Upper lobe of right lung (tissue), 1 donor: ENCODE results near the gene PACSIN1. TPM values are rescaled to one million over a fixed set of nuclear protein-coding genes. Genes with fewer than 3 reads are reported as not detected.
A peak's percentile ranks its signal among the peaks of the same experiment; 100 is the strongest.

Experiments used
- ATAC-seq: fragments of 200-7000 bp; cut with Tn5 transposase; one replicate; pipeline ENCODE4 v1.9.1; 2020; ENCODE audit warnings: mild to moderate bottlenecking, moderate library complexity
- DNase-seq: peaks from one replicate; pipeline ENCODE4 v3.0.0-alpha.2; 2020
- H3K27ac ChIP-seq: fragments of 200-600 bp; one replicate; pipeline ENCODE4 v1.8.0; 2022
- H3K27me3 ChIP-seq: fragments of 200-600 bp; one replicate; pipeline ENCODE4 v1.8.0; 2022; ENCODE audit warnings: mild to moderate bottlenecking
- H3K36me3 ChIP-seq: fragments of 200-600 bp; one replicate; pipeline ENCODE4 v1.8.0; 2022
- H3K4me1 ChIP-seq: fragments of 200-600 bp; one replicate; pipeline ENCODE4 v1.8.0; 2022
- H3K4me3 ChIP-seq: fragments of 200-600 bp; one replicate; pipeline ENCODE4 v1.8.0; 2022; ENCODE audit warnings: mild to moderate bottlenecking
- H3K9me3 ChIP-seq: fragments of 200-600 bp; one replicate; pipeline ENCODE4 v1.8.0; 2022
- CTCF ChIP-seq: fragments of 200-600 bp; IDR thresholded peaks from one replicate; pipeline ENCODE4 v1.8.0; 2022; ENCODE audit warnings: antibody characterized with exemption
- intact Hi-C: fragments of 100-400 bp; cut with DNase I; formaldehyde crosslinking; loops from one replicate; pipeline ENCODE4 v1.11.0; 2022
- total RNA-seq: library from RNA; stranded (reverse); fragmentation: NEBNext Ultra II Directional; extraction: Animal tissue kit (Norgen Biotek cat#: 25700); gene quantifications from one replicate; pipeline ENCODE4 v1.2.1, GENCODE V29; 2021
- donor health status: DM: no; HTN: yes; CAD: no; lungs with severe emphysema.

The PACSIN1 gene
- total RNA-seq, 1 donor from 2014 or later, result not detected

DNA sequence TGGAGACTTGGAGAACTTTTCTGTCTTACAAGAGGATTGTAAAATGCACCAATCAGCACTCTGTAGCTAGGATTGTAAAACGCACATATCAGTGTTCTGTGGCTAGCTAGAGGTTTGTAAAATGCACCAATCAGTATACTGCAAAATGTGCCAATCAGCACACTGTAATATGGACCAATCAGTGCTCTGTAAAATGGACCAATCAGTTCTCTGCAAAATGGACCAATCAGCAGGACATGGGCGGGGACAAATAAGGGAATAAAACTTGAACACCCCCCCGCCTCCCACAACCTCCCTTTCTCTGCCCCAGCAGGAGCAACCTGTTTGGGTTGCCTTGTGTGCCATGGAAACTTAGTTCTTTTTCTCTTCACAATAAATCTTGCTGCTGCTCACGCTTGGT is 27.2 kb upstream of the PACSIN1 start:
- H3K9me3 ChIP-seq, result no peaks in the 10 kb centered on the region
- H3K4me3 ChIP-seq, result no peak overlapping the region
- no peaks in the 10 kb centered on the region for H3K36me3 ChIP-seq
- H3K27me3 ChIP-seq, result no peaks in the 10 kb centered on the region
- intact Hi-C loops, result no loop called here
- ATAC-seq, result no peak
- no peaks in the 10 kb centered on the region for H3K4me1 ChIP-seq
- no peak for DNase-seq
- no peak for TF ChIP-seq CTCF
- H3K27ac ChIP-seq, result no peak overlapping the region

- Histone ChIP-seq H3K27ac (no peak overlapping the region), H3K4me3 (no peak overlapping the region), H3K36me3 (no peaks in the 10 kb centered on the region), H3K27me3 (no peaks in the 10 kb centered on the region), H3K4me1 (no peaks in the 10 kb centered on the region), H3K9me3 (no peaks in the 10 kb centered on the region)
- intact Hi-C loops, result no loop called here
- ATAC-seq (no peak), DNase-seq (no peak)
- TF ChIP-seq CTCF, result no peak
These were observed 26.4 kb upstream of the PACSIN1 start for GRCh38 chr6:34439442-34439841.

GRCh38 chr6:34441526-34441925 is 24.4 kb upstream of the PACSIN1 start:
- DNase-seq, result no peak
- no peak for TF ChIP-seq CTCF
- Histone ChIP-seq H3K9me3 (no peaks in the 10 kb centered on the region), H3K4me3 (no peak overlapping the region), H3K27me3 (no peaks in the 10 kb centered on the region), H3K27ac (no peak overlapping the region), H3K36me3 (no peaks in the 10 kb centered on the region), H3K4me1 (no peaks in the 10 kb centered on the region)
- intact Hi-C loops, result no loop called here
- no peak for ATAC-seq

GRCh38 chr6:34445313-34445860 is 20.5 kb upstream of the PACSIN1 start:
- no peaks in the 10 kb centered on the region for H3K36me3 ChIP-seq
- intact Hi-C loops, result no loop called here
- no peaks in the 10 kb centered on the region for H3K27me3 ChIP-seq
- H3K4me1 ChIP-seq, result no peaks in the 10 kb centered on the region
- H3K27ac ChIP-seq, result no peak overlapping the region
- TF ChIP-seq CTCF, result no peak
- ATAC-seq (no peak), DNase-seq (no peak)
- no peak overlapping the region for H3K4me3 ChIP-seq
- H3K9me3 ChIP-seq, result no peaks in the 10 kb centered on the region

GRCh38 chr6:34447386-34447785 is 18.5 kb upstream of the PACSIN1 start:
- DNase-seq (no peak), ATAC-seq (peak; percentile 15)
- Histone ChIP-seq H3K27ac (no peak overlapping the region), H3K27me3 (no peaks in the 10 kb centered on the region), H3K4me3 (no peak overlapping the region), H3K9me3 (no peaks in the 10 kb centered on the region), H3K36me3 (no peaks in the 10 kb centered on the region), H3K4me1 (no peaks in the 10 kb centered on the region)
- no peak for TF ChIP-seq CTCF
- intact Hi-C loops, result no loop called here

GRCh38 chr6:34447910-34448309 is 18.0 kb upstream of the PACSIN1 start:
- peak; percentile 77 for DNase-seq
- no peak for TF ChIP-seq CTCF
- Histone ChIP-seq H3K4me1 (no peaks in the 10 kb centered on the region), H3K27me3 (no peaks in the 10 kb centered on the region), H3K4me3 (no peak overlapping the region), H3K36me3 (no peaks in the 10 kb centered on the region), H3K9me3 (no peaks in the 10 kb centered on the region), H3K27ac (no peak overlapping the region)
- peak; percentile 89 for ATAC-seq
- intact Hi-C loops, result no loop called here
